ENCODE measurements around the gene CHMP4A.

DNA sequence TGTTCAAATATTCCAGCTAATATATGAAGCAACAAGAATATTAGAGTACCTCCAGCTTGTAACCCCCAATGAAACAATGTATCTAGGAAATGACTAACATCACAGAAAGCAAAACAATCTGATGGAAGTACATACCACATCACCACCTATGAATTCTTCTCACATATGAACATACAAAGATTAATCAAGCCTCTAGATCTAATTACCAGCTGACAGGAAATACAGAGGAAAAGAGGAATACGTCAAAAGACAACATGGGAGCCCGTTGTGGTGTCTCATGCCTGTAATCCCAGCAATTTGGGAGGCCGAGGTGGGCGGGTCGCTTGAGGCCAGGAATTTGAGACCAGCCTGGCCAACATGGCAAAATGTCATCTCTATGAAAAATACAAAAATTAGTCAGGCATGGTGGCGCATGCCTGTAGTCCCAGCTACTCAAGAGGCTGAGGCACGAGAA is 11.4 kb upstream of the CHMP4A start:
- TF ChIP-seq CTCF (IDR thresholded peaks at IDR 0.05; ENCODE audit: poor library complexity): no peak
- no peak for TF ChIP-seq EZH2 (IDR thresholded peaks at IDR 0.05; ENCODE audit: borderline replicate concordance)
